HEK293T (cell line): ENCODE data around the gene H6PD.

Experiments used
- CTCF ChIA-PET: fragments of 350-600 bp; formaldehyde crosslinking; extraction: SDS; loops from one replicate; lab custom pipeline; 2021; ENCODE audit warnings: antibody characterized with exemption, inconsistent platforms; lab: Yijun Ruan, JAX
- POLR2A ChIA-PET: fragments of 350-600 bp; formaldehyde crosslinking; extraction: SDS; loops from one replicate; lab custom pipeline; 2020; ENCODE audit warnings: antibody characterized with exemption, inconsistent platforms; lab: Yijun Ruan, JAX
- DNase-seq: peaks from one replicate; pipeline ENCODE4 v3.0.0; 2012; ENCODE audit warnings: mixed read lengths; ENCODE audit errors: extremely low spot score
- ARNT ChIP-seq: fragments of 450-650 bp; IDR thresholded peaks from 2 replicates; pipeline ENCODE4 v1.6.1; 2017; ENCODE audit warnings: mild to moderate bottlenecking
- BHLHE40 ChIP-seq: fragments of 450-650 bp; IDR thresholded peaks from 2 replicates; pipeline ENCODE4 v1.6.1; 2016; ENCODE audit warnings: mild to moderate bottlenecking, moderate library complexity, borderline replicate concordance
- CTBP1 ChIP-seq: fragments of 450-650 bp; IDR thresholded peaks from 2 replicates; pipeline ENCODE4 v1.6.1; 2016; ENCODE audit warnings: borderline replicate concordance
- ELF4 ChIP-seq: fragments of 450-650 bp; IDR thresholded peaks from 2 replicates; pipeline ENCODE4 v1.6.1; 2017; ENCODE audit warnings: antibody characterized with exemption
- FOXA1 ChIP-seq: fragments of 450-650 bp; IDR thresholded peaks from 2 replicates; pipeline ENCODE4 v1.6.1; 2016; ENCODE audit warnings: mild to moderate bottlenecking
- FOXK2 ChIP-seq: fragments of 450-650 bp; IDR thresholded peaks from 2 replicates; pipeline ENCODE4 v1.6.1; 2016; ENCODE audit warnings: mild to moderate bottlenecking
- FOXM1 ChIP-seq: fragments of 450-650 bp; IDR thresholded peaks from 2 replicates; pipeline ENCODE4 v1.6.1; 2017; ENCODE audit warnings: mild to moderate bottlenecking, borderline replicate concordance
- HDGF ChIP-seq: fragments of 450-650 bp; IDR thresholded peaks from 2 replicates; pipeline ENCODE4 v1.6.1; 2017; ENCODE audit warnings: antibody characterized with exemption, borderline replicate concordance
- L3MBTL2 ChIP-seq: fragments of 450-650 bp; conservative IDR thresholded peaks from 2 replicates; pipeline ENCODE4 v1.6.1; 2016; ENCODE audit warnings: mild to moderate bottlenecking
- LEF1 ChIP-seq: fragments of 450-650 bp; IDR thresholded peaks from 2 replicates; pipeline ENCODE4 v1.6.1; 2017; ENCODE audit warnings: mild to moderate bottlenecking, borderline replicate concordance
- NFRKB ChIP-seq: fragments of 450-650 bp; IDR thresholded peaks from 2 replicates; pipeline ENCODE4 v1.6.1; 2016; ENCODE audit warnings: mild to moderate bottlenecking, moderate library complexity
- PKNOX1 ChIP-seq: fragments of 450-650 bp; IDR thresholded peaks from 2 replicates; pipeline ENCODE4 v1.6.1; 2016
- SP1 ChIP-seq: fragments of 450-650 bp; IDR thresholded peaks from 2 replicates; pipeline ENCODE4 v1.6.1; 2017
- SUZ12 ChIP-seq: fragments of 450-650 bp; IDR thresholded peaks from 2 replicates; pipeline ENCODE4 v1.6.1; 2016; ENCODE audit warnings: mild to moderate bottlenecking
- TARDBP ChIP-seq: fragments of 450-650 bp; IDR thresholded peaks from 2 replicates; pipeline ENCODE4 v1.6.1; 2016
- ZNF384 ChIP-seq: fragments of 450-650 bp; IDR thresholded peaks from 2 replicates; pipeline ENCODE4 v1.6.1; 2016

Gene H6PD

GRCh38 chr1:9248341-9249262 is 14.0 kb downstream of the H6PD start:
- no peak for DNase-seq
- CTCF ChIA-PET = interaction anchor here (0.6 to 1.6 kb wide), 2 partner anchors 19 to 133 kb away, joined by 3 to 6 read pairs; no protein-coding TSS in a partner anchor
- POLR2A ChIA-PET = no interaction called here
- TF ChIP-seq ELF4 (no peak), SP1 (no peak), L3MBTL2 (no peak), SUZ12 (no peak), FOXM1 (no peak), BHLHE40 (no peak), ZNF384 (no peak), FOXK2 (no peak), ARNT (no peak), LEF1 (no peak), HDGF (no peak), TARDBP (no peak), CTBP1 (no peak), NFRKB (no peak), PKNOX1 (no peak), FOXA1 (no peak)

- DNase-seq = no peak
- TF ChIP-seq FOXA1 = no peak
- TF ChIP-seq HDGF = no peak
- TF ChIP-seq SUZ12 = no peak
- TF ChIP-seq SP1 = no peak
- TF ChIP-seq PKNOX1 = no peak
- TF ChIP-seq L3MBTL2 = no peak
- ChIA-PET CTCF (interaction anchor here (0.5 to 1.6 kb wide), 7 partner anchors 8 to 294 kb away, joined by 3 to 6 read pairs (median 3); no protein-coding TSS in a partner anchor), POLR2A (no interaction called here)
Observed at GRCh38 chr1:9249263-9249533, 14.6 kb downstream of the H6PD start.

- ChIA-PET CTCF (interaction anchor here (0.5 to 1.6 kb wide), 9 partner anchors 8 to 293 kb away, joined by 3 to 6 read pairs (median 3); no protein-coding TSS in a partner anchor), POLR2A (interaction anchor here (1.0 kb wide), 1 partner anchor 372 kb away, joined by 3 read pairs; no protein-coding TSS in a partner anchor)
- DNase-seq = peak; percentile 70
- TF ChIP-seq PKNOX1 (no peak), TARDBP (no peak), ELF4 (no peak), FOXM1 (no peak)
Observed at GRCh38 chr1:9249534-9250410, 15.2 kb downstream of the H6PD start.

- POLR2A ChIA-PET = interaction anchor here (1.0 kb wide), 1 partner anchor 373 kb away, joined by 3 read pairs; no protein-coding TSS in a partner anchor
- TF ChIP-seq L3MBTL2 (no peak), TARDBP (no peak), FOXA1 (no peak), FOXM1 (no peak), LEF1 (no peak), CTBP1 (no peak), ARNT (no peak), NFRKB (no peak), SUZ12 (no peak), BHLHE40 (no peak), ZNF384 (no peak), HDGF (no peak), ELF4 (no peak), SP1 (no peak), FOXK2 (no peak)
- CTCF ChIA-PET = interaction anchor here (0.6 to 1.3 kb wide), 3 partner anchors 9 to 17 kb away, joined by 3 to 4 read pairs (median 3); no protein-coding TSS in a partner anchor
- no peak for DNase-seq
Observed at GRCh38 chr1:9250411-9251381, 16.1 kb downstream of the H6PD start.

- no peak for DNase-seq
- ChIA-PET POLR2A (interaction anchor here (1.1 kb wide), 1 partner anchor 16 kb away, joined by 3 read pairs; no protein-coding TSS in a partner anchor), CTCF (interaction anchor here (2.5 kb wide), 1 partner anchor 16 kb away, joined by 7 read pairs; no protein-coding TSS in a partner anchor)
- no peak for TF ChIP-seq FOXM1
- no peak for TF ChIP-seq CTBP1
- TF ChIP-seq BHLHE40 = no peak
- no peak for TF ChIP-seq LEF1
- no peak for TF ChIP-seq HDGF
- TF ChIP-seq FOXK2 = no peak
- no peak for TF ChIP-seq FOXA1
- TF ChIP-seq NFRKB = no peak
- no peak for TF ChIP-seq SUZ12
- TF ChIP-seq ELF4 = no peak
- TF ChIP-seq PKNOX1 = no peak
- TF ChIP-seq L3MBTL2 = no peak
- TF ChIP-seq SP1 = no peak
- TF ChIP-seq TARDBP = no peak
- TF ChIP-seq ZNF384 = no peak
- TF ChIP-seq ARNT = no peak
Observed at GRCh38 chr1:9251501-9251900, 16.9 kb downstream of the H6PD start.
